GM18505 (cell line): ENCODE data around the gene ZSCAN30.
"Not testable (repeated sequence)": the region's sequence is repeated elsewhere in the genome, so short reads cannot be mapped to it uniquely, and the experiment has no call there.

ENCODE experiments used
- ATAC-seq: cut with Tn5 transposase; IDR thresholded peaks from one replicate; pipeline ENCODE4 v1.9.1; 2021; ENCODE audit not compliant: unreplicated experiment
- POLR2A ChIP-seq: IDR thresholded peaks from 4 replicates; pipeline ENCODE4 v1.6.1; 2011; ENCODE audit warnings: borderline replicate concordance; ENCODE audit not compliant: insufficient read depth, insufficient read length; ENCODE audit errors: extremely low read depth

Gene ZSCAN30

GRCh38 chr18:35239314-35239713 is 50.7 kb downstream of the ZSCAN30 start:
- ATAC-seq = no peak
- TF ChIP-seq POLR2A = no peak

- no peak for ATAC-seq
- TF ChIP-seq POLR2A = no peak
Measured at GRCh38 chr18:35236571-35237363, 53.3 kb downstream of the ZSCAN30 start.

- ATAC-seq = peak; percentile 90
- TF ChIP-seq POLR2A = no peak
Measured at GRCh38 chr18:35231052-35231451, 59.0 kb downstream of the ZSCAN30 start.

GRCh38 chr18:35227254-35227653 is 62.8 kb downstream of the ZSCAN30 start:
- no peak for TF ChIP-seq POLR2A
- ATAC-seq = no peak

GRCh38 chr18:35223797-35224196 is 66.2 kb downstream of the ZSCAN30 start:
- no peak for ATAC-seq
- TF ChIP-seq POLR2A = no peak

GRCh38 chr18:35220424-35220823 is 69.6 kb downstream of the ZSCAN30 start:
- no peak for ATAC-seq
- no peak for TF ChIP-seq POLR2A

GRCh38 chr18:35219331-35219730 is 70.7 kb downstream of the ZSCAN30 start:
- ATAC-seq = not testable (repeated sequence)

GRCh38 chr18:35216611-35217010 is 73.4 kb downstream of the ZSCAN30 start:
- ATAC-seq = not testable (repeated sequence)

- ATAC-seq = no peak
- TF ChIP-seq POLR2A = no peak
Measured at GRCh38 chr18:35215026-35215425, 75.0 kb downstream of the ZSCAN30 start.

- ATAC-seq = not testable (repeated sequence)
Measured at GRCh38 chr18:35205746-35206458, 84.1 kb downstream of the ZSCAN30 start.

- no peak for TF ChIP-seq POLR2A
- no peak for ATAC-seq
Measured at GRCh38 chr18:35205199-35205712, 84.8 kb downstream of the ZSCAN30 start.

GRCh38 chr18:35203067-35203466 is 87.0 kb downstream of the ZSCAN30 start:
- ATAC-seq = no peak

GRCh38 chr18:35201256-35201931 is 88.6 kb downstream of the ZSCAN30 start:
- no peak for ATAC-seq
- no peak for TF ChIP-seq POLR2A

More at GRCh38 chr18:35203067-35203466, 87.0 kb downstream of the ZSCAN30 start:
- TF ChIP-seq POLR2A = no peak
